HG03196 (cell line): ENCODE measurements around the gene ABCB7.
"Not testable (repeated sequence)": the region's sequence is repeated elsewhere in the genome, so short reads cannot be mapped to it uniquely, and the experiment has no call there.

Source experiments
- ATAC-seq: cut with Tn5 transposase; IDR thresholded peaks from one replicate; pipeline ENCODE4 v1.9.1; 2021; ENCODE audit not compliant: unreplicated experiment

ABCB7 gene

DNA sequence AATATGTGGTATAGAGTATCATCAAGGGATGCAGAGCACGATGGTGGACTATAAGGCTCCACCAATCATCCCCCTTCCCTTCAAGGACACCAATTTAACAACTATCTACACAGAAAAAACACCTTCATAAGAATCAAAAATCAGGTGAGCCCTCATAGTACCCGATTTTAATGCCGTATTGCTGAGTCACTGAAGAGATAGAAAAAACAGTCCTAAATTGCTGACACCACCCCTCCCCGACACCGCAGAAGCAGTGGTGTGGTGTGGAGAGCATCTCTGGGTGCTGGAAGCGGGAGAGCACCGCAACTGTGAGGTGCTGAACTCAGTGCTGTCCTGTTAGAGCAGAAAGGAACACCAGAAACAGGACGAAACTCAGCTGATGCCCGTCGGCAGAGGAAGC, 49.3 kb downstream of the ABCB7 start:
- ATAC-seq, result no peak

DNA sequence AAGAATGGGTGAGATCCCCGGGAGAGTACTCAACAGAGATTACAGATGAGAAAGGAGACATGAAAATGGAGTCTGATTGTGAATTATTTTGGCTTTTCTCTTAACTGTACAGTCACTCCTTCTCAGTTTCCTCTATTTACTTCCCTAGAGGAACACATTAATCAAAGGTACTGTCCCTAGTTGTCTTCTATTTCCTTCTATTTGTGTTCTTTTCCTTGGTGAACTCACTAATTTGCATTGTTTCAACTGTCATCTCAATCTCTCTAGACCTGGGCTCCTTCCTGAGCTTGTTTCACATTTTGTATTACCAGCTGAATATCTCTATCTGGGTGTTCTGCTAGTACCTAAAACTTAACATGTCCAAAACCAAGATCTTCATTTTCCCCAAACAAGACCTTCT, 59.8 kb downstream of the ABCB7 start:
- no peak for ATAC-seq

- no peak for ATAC-seq
These were observed 69.3 kb downstream of the ABCB7 start for GRCh38 chrX:75086731-75087195.

DNA sequence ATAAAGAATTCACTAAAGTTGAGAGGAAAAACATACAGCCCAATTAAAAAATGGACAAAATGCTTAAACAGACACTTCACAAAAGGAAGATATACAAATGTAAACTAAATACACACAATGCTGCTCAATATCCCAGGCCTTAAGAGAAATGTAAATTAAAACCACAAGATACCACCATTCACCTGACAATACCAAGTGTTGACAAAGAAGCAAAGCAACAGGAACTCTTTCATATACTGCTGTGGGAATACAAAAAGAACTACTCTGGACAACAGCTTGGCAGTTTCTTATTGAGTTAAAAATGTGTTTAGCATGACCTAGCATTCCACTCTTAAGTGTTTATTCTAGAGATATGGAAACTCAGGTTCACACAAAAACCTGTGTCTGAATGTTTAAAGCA, 71.3 kb downstream of the ABCB7 start:
- no peak for ATAC-seq

- ATAC-seq, result no peak
These were observed 79.7 kb downstream of the ABCB7 start for GRCh38 chrX:75076429-75076828.

DNA sequence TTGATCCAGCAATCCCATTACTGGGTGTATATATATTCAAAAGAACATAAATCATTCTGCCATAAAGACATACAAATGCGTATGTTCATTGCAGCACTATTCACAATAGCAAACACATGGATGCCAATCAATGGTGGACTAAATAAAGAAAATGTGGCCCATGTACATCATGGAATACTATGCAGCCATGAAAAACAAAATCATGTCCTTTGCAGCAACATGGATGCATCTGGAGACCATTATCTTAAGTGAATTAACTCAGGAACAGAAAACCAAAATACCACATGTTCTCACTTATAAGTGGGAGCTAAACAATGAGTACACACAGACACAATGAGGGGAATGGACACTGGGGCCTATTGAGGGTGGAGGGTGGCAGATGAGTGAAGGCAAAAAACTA, 81.6 kb downstream of the ABCB7 start:
- no peak for ATAC-seq

- no peak for ATAC-seq
These were observed 84.7 kb downstream of the ABCB7 start for GRCh38 chrX:75071334-75071733.

DNA sequence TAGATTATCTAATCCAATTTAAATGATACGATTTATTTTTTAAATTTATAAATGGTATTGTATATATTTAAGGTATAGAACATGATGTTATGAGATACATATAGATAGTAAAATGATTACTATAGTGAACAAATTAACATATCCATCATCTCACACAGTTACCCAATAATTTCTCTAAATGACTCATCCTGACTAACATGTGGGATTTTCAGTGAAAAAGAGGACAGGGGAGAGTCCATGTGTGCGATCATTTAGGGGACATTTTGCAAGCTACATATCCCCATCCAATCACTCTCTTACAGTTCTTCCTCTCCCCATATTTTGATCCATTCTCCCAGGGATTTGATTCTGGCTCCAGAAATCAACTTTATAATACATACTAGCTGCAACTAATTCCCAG, 88.2 kb downstream of the ABCB7 start:
- ATAC-seq, result no peak

DNA sequence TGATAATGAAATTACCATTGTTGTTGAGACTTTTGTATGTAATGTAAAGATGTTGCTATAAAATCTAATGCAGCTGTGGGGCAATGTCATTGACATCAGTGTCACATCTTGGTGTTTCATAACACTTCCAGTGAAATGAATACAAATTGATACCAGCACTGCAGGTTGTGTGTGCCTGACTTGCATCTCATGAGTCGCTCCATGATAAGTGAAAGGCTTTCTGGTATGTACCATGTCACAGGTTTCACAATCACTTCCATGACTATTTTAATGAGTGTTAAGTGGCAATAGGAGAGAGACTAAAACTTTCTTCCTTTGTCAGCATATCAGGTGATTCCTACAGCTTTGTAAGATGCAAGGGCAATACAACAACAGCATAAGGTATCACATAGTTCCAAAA, 94.4 kb downstream of the ABCB7 start:
- no peak for ATAC-seq

GRCh38 chrX:75051047-75051446, 105.0 kb downstream of the ABCB7 start:
- no peak for ATAC-seq

- no peak for ATAC-seq
These were observed 110.7 kb downstream of the ABCB7 start for GRCh38 chrX:75045369-75045768.

- ATAC-seq, result not testable (repeated sequence)
These were observed 111.9 kb downstream of the ABCB7 start for GRCh38 chrX:75044142-75044541.

GRCh38 chrX:75038925-75039324, 117.2 kb downstream of the ABCB7 start:
- no peak for ATAC-seq
